Chondrocyte (in vitro differentiated cells): ENCODE results near the gene ADM2. TPM values are rescaled to one million over a fixed set of nuclear protein-coding genes. Genes with fewer than 3 reads are reported as not detected.

Experiments
- DNase-seq: peaks from one replicate; pipeline ENCODE4 v3.0.0; 2021; ENCODE audit warnings: mixed read lengths, low spot score
- H3K27ac Mint-ChIP-seq: one replicate; pipeline ENCODE4 v1.8.0; 2021; ENCODE audit warnings: mild to moderate bottlenecking, moderate library complexity, mixed read lengths; ENCODE audit not compliant: unreplicated experiment
- H3K27me3 Mint-ChIP-seq: 2 replicates; pipeline ENCODE4 v1.8.0; 2021; ENCODE audit warnings: low read depth, mixed read lengths
- H3K36me3 Mint-ChIP-seq: 2 replicates; pipeline ENCODE4 v1.8.0; 2021; ENCODE audit warnings: low read depth, mixed read lengths
- H3K4me1 Mint-ChIP-seq: 2 replicates; pipeline ENCODE4 v1.8.0; 2021; ENCODE audit warnings: low read depth, mild to moderate bottlenecking, mixed read lengths
- H3K4me3 Mint-ChIP-seq: one replicate; pipeline ENCODE4 v1.8.0; 2021; ENCODE audit warnings: mild to moderate bottlenecking, moderate library complexity, mixed read lengths; ENCODE audit not compliant: unreplicated experiment
- H3K9me3 Mint-ChIP-seq: 2 replicates; pipeline ENCODE4 v1.8.0; 2021; ENCODE audit warnings: low read depth, mixed read lengths
- CTCF ChIP-seq: fragments of 200-600 bp; sonication (generic); IDR thresholded peaks from 2 replicates; pipeline ENCODE4 v1.5.0; 2021; ENCODE audit warnings: antibody characterized with exemption, mild to moderate bottlenecking, moderate library complexity
- total RNA-seq: library from RNA; stranded (reverse); gene quantifications from 3 replicates; pipeline ENCODE4 v1.2.1, GENCODE V29; 2021

The ADM2 gene
- total RNA-seq, 1 donor from 2014 or later: 46.5 TPM

- H3K4me1 Mint-ChIP-seq: peaks cover 20% of the 10 kb centered on the region
- H3K4me3 Mint-ChIP-seq: no peak overlapping the region
- no peak for TF ChIP-seq CTCF
- H3K36me3 Mint-ChIP-seq: peaks cover 9% of the 10 kb centered on the region
- H3K9me3 Mint-ChIP-seq: no peaks in the 10 kb centered on the region
- H3K27ac Mint-ChIP-seq: no peak overlapping the region
- no peak for DNase-seq
- H3K27me3 Mint-ChIP-seq: no peaks in the 10 kb centered on the region
These were observed 39.6 kb downstream of the ADM2 start for GRCh38 chr22:50520826-50521453.

GRCh38 chr22:50521710-50522109 lies 40.4 kb downstream of the ADM2 start:
- H3K27ac Mint-ChIP-seq: no peak overlapping the region

GRCh38 chr22:50522208-50522805 lies 41.0 kb downstream of the ADM2 start:
- H3K9me3 Mint-ChIP-seq: no peaks in the 10 kb centered on the region
- H3K36me3 Mint-ChIP-seq: peaks cover 9% of the 10 kb centered on the region
- TF ChIP-seq CTCF: no peak
- H3K4me1 Mint-ChIP-seq: peaks cover 28% of the 10 kb centered on the region
- H3K27ac Mint-ChIP-seq: no peak overlapping the region
- no peak for DNase-seq
- H3K4me3 Mint-ChIP-seq: no peak overlapping the region
- H3K27me3 Mint-ChIP-seq: no peaks in the 10 kb centered on the region

More at GRCh38 chr22:50521710-50522109, 40.4 kb downstream of the ADM2 start:
- Mint-ChIP-seq H3K36me3 (peaks cover 9% of the 10 kb centered on the region), H3K9me3 (no peaks in the 10 kb centered on the region), H3K27me3 (no peaks in the 10 kb centered on the region), H3K4me1 (peaks cover 22% of the 10 kb centered on the region), H3K4me3 (no peak overlapping the region)
- no peak for TF ChIP-seq CTCF
- peak; percentile 79 for DNase-seq

GRCh38 chr22:50522806-50523438 lies 41.6 kb downstream of the ADM2 start:
- TF ChIP-seq CTCF: no peak
- DNase-seq: no peak
- H3K4me1 Mint-ChIP-seq: peaks cover 34% of the 10 kb centered on the region
- no peak overlapping the region for H3K4me3 Mint-ChIP-seq
- no peaks in the 10 kb centered on the region for H3K27me3 Mint-ChIP-seq
- H3K36me3 Mint-ChIP-seq: peaks cover 7% of the 10 kb centered on the region
- no peak overlapping the region for H3K27ac Mint-ChIP-seq
- H3K9me3 Mint-ChIP-seq: no peaks in the 10 kb centered on the region

GRCh38 chr22:50523458-50523805 lies 42.1 kb downstream of the ADM2 start:
- Mint-ChIP-seq H3K4me3 (no peak overlapping the region), H3K36me3 (peaks cover 7% of the 10 kb centered on the region), H3K4me1 (peaks cover 39% of the 10 kb centered on the region), H3K27ac (no peak overlapping the region), H3K9me3 (no peaks in the 10 kb centered on the region), H3K27me3 (no peaks in the 10 kb centered on the region)
- DNase-seq: no peak
- TF ChIP-seq CTCF: no peak
